PFSK-1 (cell line): ENCODE results near the gene ANKH.

Experiments used
- POLR2AphosphoS5 ChIP-seq: IDR thresholded peaks from 2 replicates; pipeline ENCODE4 v1.6.1; 2012; ENCODE audit warnings: low read depth, mild to moderate bottlenecking, control low read depth, low read length, moderate library complexity
- SIN3A ChIP-seq: IDR thresholded peaks from 2 replicates; pipeline ENCODE4 v1.6.1; 2012; ENCODE audit warnings: mild to moderate bottlenecking, low read length, moderate library complexity, borderline replicate concordance; ENCODE audit not compliant: insufficient read depth
- TAF1 ChIP-seq: IDR thresholded peaks from 2 replicates; pipeline ENCODE4 v1.6.1; 2012; ENCODE audit warnings: low read length, control low read depth, borderline replicate concordance; ENCODE audit not compliant: insufficient read depth

DNA sequence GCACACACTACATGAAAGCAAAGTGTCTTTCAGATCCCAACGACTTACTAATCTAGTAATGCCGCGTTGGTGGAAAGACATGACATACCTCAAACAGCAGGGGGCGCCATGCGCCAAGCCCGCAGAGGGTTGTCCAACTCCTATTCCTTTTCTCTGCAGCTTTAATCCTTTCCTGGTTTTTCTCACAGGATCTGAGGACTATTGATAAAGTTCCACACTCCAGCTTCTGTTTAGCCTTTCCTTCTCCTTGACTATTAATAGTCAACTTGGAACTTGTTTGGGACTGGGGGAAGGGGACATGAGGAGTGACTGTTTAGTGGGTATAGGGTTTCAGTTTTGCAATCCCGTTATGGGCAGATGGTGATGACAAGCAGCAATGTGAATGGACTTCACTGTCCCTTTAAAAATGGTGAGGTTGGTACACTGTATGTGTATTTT, 144.1 kb downstream of the ANKH start:
- TF ChIP-seq POLR2AphosphoS5 (no peak), SIN3A (no peak), TAF1 (no peak)
